K562 (cell line): Measurements from ENCODE around the gene RCL1. TPM values are rescaled to one million over a fixed set of nuclear protein-coding genes. Genes with fewer than 3 reads are reported as not detected.

Experiments
- ATAC-seq: fragments of 200-7000 bp; cut with Tn5 transposase; 3 replicates; pipeline ENCODE4 v1.9.1; 2020; ENCODE audit warnings: moderate library complexity
- BruUV-seq: library from RNA; stranded (reverse); fragments of 400-500 nt; replicated peaks from 2 replicates; lab custom pipeline; 2021; lab: Mats Ljungman, UMichigan
- CTCF ChIA-PET: fragments of 300-600 bp; formaldehyde crosslinking; extraction: SDS; loops from one replicate; lab custom pipeline; 2021; ENCODE audit warnings: low intra/inter-chr PET ratio; lab: Yijun Ruan, JAX
- POLR2A ChIA-PET: fragments of 300-600, 350-650 bp; sonication (Branson Sonifier 250); formaldehyde crosslinking; extraction: SDS; loops from one replicate; lab custom pipeline; 2021; ENCODE audit warnings: antibody characterized with exemption, inconsistent platforms; lab: Yijun Ruan, JAX
- DNase-seq, 4 experiments: peaks; one replicate each; pipeline versions ENCODE4 v3.0.0 to v3.0.0-alpha.2; 2011 to 2018; ENCODE audit warnings: low spot score in 3 of 4, mixed read lengths in 3 of 4; ENCODE audit errors: extremely low read depth in 1 of 4
- FAIRE-seq: peaks from 2 replicates; lab custom pipeline; 2011; peaks lifted over from hg19 to GRCh38; lab: Jason Lieb, UNC
- H2AFZ ChIP-seq: 2 replicates; pipeline ENCODE4 v1.6.0; 2011; ENCODE audit warnings: low read depth, low read length, control low read depth, inconsistent platforms
- H3K27ac ChIP-seq: fragments of 200-600 bp; 3 replicates; pipeline ENCODE4 v1.8.0; 2011; ENCODE audit warnings: low read depth, mild to moderate bottlenecking, control low read depth, inconsistent platforms, low read length, moderate library complexity, mixed read lengths; ENCODE audit errors: extremely low read depth
- H3K27me3 ChIP-seq, 2 experiments: fragments of 300-600 bp in 1 of 2; 2 replicates in 1 of 2; 3 replicates in 1 of 2; pipeline versions ENCODE4 v1.6.0 to v1.8.0; 2011; ENCODE audit warnings: inconsistent platforms in 2 of 2, low read length in 2 of 2, mild to moderate bottlenecking in 1 of 2, mixed read lengths in 1 of 2, moderate library complexity in 1 of 2; ENCODE audit not compliant: control insufficient read depth in 2 of 2, insufficient read depth in 2 of 2
- H3K36me3 ChIP-seq: fragments of 300-600 bp; 3 replicates; pipeline ENCODE4 v1.8.0; 2011; ENCODE audit warnings: mild to moderate bottlenecking, low read length, inconsistent platforms; ENCODE audit not compliant: control insufficient read depth, insufficient read depth
- H3K4me1 ChIP-seq, 2 experiments: fragments of 200-600 bp in 1 of 2; replicated peaks in 1 of 2; 2 replicates in 1 of 2; 3 replicates in 1 of 2; pipeline versions ENCODE4 v1.5.1 to v1.8.0; 2011; ENCODE audit warnings: inconsistent platforms in 2 of 2, low read length in 2 of 2, mild to moderate bottlenecking in 1 of 2, mixed read lengths in 1 of 2, moderate library complexity in 1 of 2; ENCODE audit not compliant: control insufficient read depth in 2 of 2, insufficient read depth in 2 of 2
- H3K4me2 ChIP-seq: 2 replicates; pipeline ENCODE4 v1.6.1; 2011; ENCODE audit warnings: low read length, control low read depth, inconsistent platforms, mixed read lengths; ENCODE audit not compliant: insufficient read depth
- H3K4me3 ChIP-seq: fragments of 200-600 bp; sonication (generic), shearing (Covaris generic); 2 replicates; pipeline ENCODE4 v1.5.1; 2016; ENCODE audit warnings: control low read depth, inconsistent platforms
- H3K79me2 ChIP-seq: fragments of 200-600 bp; 3 replicates; pipeline ENCODE4 v1.8.0; 2011; ENCODE audit warnings: low read length, inconsistent platforms; ENCODE audit not compliant: control insufficient read depth, insufficient read depth
- H3K9ac ChIP-seq, 2 experiments: 2 replicates each; pipeline versions ENCODE4 v1.6.0 to v1.6.1; 2011; ENCODE audit warnings: low read depth in 2 of 2, low read length in 2 of 2, control low read depth in 1 of 2, inconsistent platforms in 1 of 2, mild to moderate bottlenecking in 1 of 2, mixed read lengths in 1 of 2; ENCODE audit not compliant: insufficient read depth in 1 of 2
- H3K9me1 ChIP-seq: one replicate; pipeline ENCODE4 v1.6.0; 2011; ENCODE audit warnings: inconsistent platforms, mild to moderate bottlenecking, low read length, moderate library complexity; ENCODE audit not compliant: control insufficient read depth, insufficient read depth
- H3K9me3 ChIP-seq: replicated peaks from 2 replicates; pipeline ENCODE4 v1.5.1; 2011; ENCODE audit warnings: low read depth, low read length, inconsistent platforms; ENCODE audit not compliant: control insufficient read depth, insufficient read depth
- H4K20me1 ChIP-seq: replicated peaks from 2 replicates; pipeline ENCODE4 v1.6.1; 2011; ENCODE audit warnings: low read length, inconsistent platforms, mixed read lengths; ENCODE audit not compliant: control insufficient read depth, insufficient read depth
- FOXM1 ChIP-seq, 2 experiments: fragments of 450-650 bp in 1 of 2; sonication (generic) in 1 of 2; formaldehyde crosslinking in 1 of 2; IDR thresholded peaks; 2 replicates each; pipeline versions ENCODE4 v1.6.1 to v1.9.0; 2017 to 2022; ENCODE audit warnings: low read depth in 2 of 2, mild to moderate bottlenecking in 2 of 2, missing genetic modification reagents in 1 of 2, moderate library complexity in 1 of 2
- KAT7 ChIP-seq: sonication (generic); formaldehyde crosslinking; IDR thresholded peaks from 2 replicates; pipeline ENCODE4 v1.8.0; 2022; ENCODE audit warnings: missing genetic modification reagents, mild to moderate bottlenecking, borderline replicate concordance
- MTA3 ChIP-seq: fragments of 450-650 bp; formaldehyde crosslinking; IDR thresholded peaks from 2 replicates; pipeline ENCODE4 v1.6.1; 2017; ENCODE audit warnings: mild to moderate bottlenecking, borderline replicate concordance
- SP2 ChIP-seq: IDR thresholded peaks from 2 replicates; pipeline ENCODE4 v1.6.1; 2011; ENCODE audit warnings: mild to moderate bottlenecking, low read depth, low read length, moderate library complexity; ENCODE audit not compliant: poor library complexity, severe bottlenecking; ENCODE audit errors: extremely low read depth
- ZNF224 ChIP-seq: sonication (generic); formaldehyde crosslinking; IDR thresholded peaks from 2 replicates; pipeline ENCODE4 v1.8.0; 2022; ENCODE audit warnings: mild to moderate bottlenecking, missing genetic modification reagents
- ZNF280B ChIP-seq: fragments of 250-450 bp; sonication (Bioruptor Pico); IDR thresholded peaks from 2 replicates; pipeline ENCODE4 v1.5.1; 2021; ENCODE audit warnings: mild to moderate bottlenecking
- ZNF668 ChIP-seq: fragments of 250-450 bp; sonication (Bioruptor Pico); IDR thresholded peaks from 2 replicates; pipeline ENCODE4 v1.8.0; 2022; ENCODE audit warnings: mild to moderate bottlenecking, inconsistent platforms
- ZNF77 ChIP-seq: fragments of 250-450 bp; sonication (Bioruptor Pico); IDR thresholded peaks from 2 replicates; pipeline ENCODE4 v1.5.0; 2020
- WGBS: fragments of 100-300 bp; shearing (Covaris generic); methylation state at CpG from one replicate; pipeline ENCODE4 v1.1.6; 2016; ENCODE audit warnings: low coverage, mixed read lengths; ENCODE audit not compliant: insufficient coverage; ENCODE audit errors: missing lambda C conversion rate; 5-methylcytosine and 5-hydroxymethylcytosine counted together
- in situ Hi-C: fragments of 300-500 bp; cut with MboI; formaldehyde crosslinking; loops from 4 replicates; pipeline ENCODE4 v1.15.0; 2018; ENCODE audit warnings: inconsistent platforms, mixed read lengths
- intact Hi-C: fragments of 100-400 bp; cut with micrococcal nuclease; formaldehyde crosslinking; loops from 2 replicates; pipeline ENCODE4 v1.14.2; 2022
- polyA plus RNA-seq, 8 experiments: library from polyadenylated mRNA; depleted of rRNA in 4 of 8; stranded (reverse) in 5 of 8; unstranded in 3 of 8; fragments of >200 nt; fragmentation: Nextera tagmentation in 2 of 8; fragmentation: Illumina TruSeq in 1 of 8; extraction: Ambion mirVana in 2 of 8; extraction: Trizol in 1 of 8; gene quantifications; 2 replicates each; pipeline versions ENCODE4 v1.2.1 to v1.2.3, GENCODE V29; 2011 to 2014; ENCODE audit warnings: inconsistent platforms in 1 of 8, missing spikeins in 1 of 8
- total RNA-seq, 7 experiments: library from RNA; depleted of rRNA in 6 of 7; stranded (reverse); fragments of >200 nt in 6 of 7; fragmentation: Illumina TruSeq in 2 of 7; extraction: Trizol in 2 of 7; gene quantifications; 2 replicates each; pipeline versions ENCODE4 v1.2.1 to v1.2.3, GENCODE V29; 2011 to 2021; ENCODE audit warnings: low replicate concordance in 1 of 7

RCL1 gene
- total and polyA plus RNA-seq, 9 of the 15 experiments (the other 6 are each of a cell fraction or from before 2014, with no cell fraction given) = 24.0 to 67.7 (median 38.6) TPM

GRCh38 chr9:4892501-4893194, 99.9 kb downstream of the RCL1 start:
- WGBS = 90% methylated on average over 5 of the region's 5 CpGs
- H3K9me1 ChIP-seq = no peaks in the 10 kb centered on the region
- in situ Hi-C loops = no loop called here
- POLR2A ChIA-PET = no interaction called here
- H3K4me2 ChIP-seq = no peak overlapping the region
- CTCF ChIA-PET = no interaction called here
- H3K36me3 ChIP-seq = no peaks in the 10 kb centered on the region
- FAIRE-seq (no peak), ATAC-seq (no peak), DNase-seq (no peak)
- no peaks in the 10 kb centered on the region for H4K20me1 ChIP-seq
- H3K9me3 ChIP-seq = no peaks in the 10 kb centered on the region
- H2AFZ ChIP-seq = no peak overlapping the region
- intact Hi-C loops = no loop called here
- no peaks in the 10 kb centered on the region for H3K79me2 ChIP-seq
- TF ChIP-seq ZNF224 (CRISPR knock-in tag) (no peak), ZNF280B (CRISPR knock-in tag) (no peak), SP2 (no peak), MTA3 (no peak), KAT7 (CRISPR knock-in tag) (no peak), FOXM1 (IDR thresholded peaks at IDR 0.05; ENCODE audit: low read depth) (no peak), FOXM1 (CRISPR knock-in tag; IDR thresholded peaks at IDR 0.05; ENCODE audit: low read depth) (no peak), ZNF668 (CRISPR knock-in tag) (no peak), ZNF77 (CRISPR knock-in tag) (no peak)
- H3K27me3 ChIP-seq = no peaks in the 10 kb centered on the region
- H3K9ac ChIP-seq = no peak overlapping the region
- BruUV-seq = no TSS peak
- peaks cover 0 to 4% of the 10 kb centered on the region in 2 experiments; a peak in 2 of 5 replicates for H3K4me1 ChIP-seq
- H3K4me3 ChIP-seq = no peak overlapping the region
- H3K27ac ChIP-seq = no peak overlapping the region
